Trophoblast cell (in vitro differentiated cells and primary cell): ENCODE results near the gene GLRX2.

Experiments
- DNase-seq, 2 donors: peaks; one replicate each; pipeline ENCODE4 v3.0.0-alpha.2; 2016
- H2AFZ ChIP-seq: 2 replicates; pipeline ENCODE4 v1.6.1; 2013; ENCODE audit warnings: low read length, moderate library complexity, mild to moderate bottlenecking; ENCODE audit not compliant: insufficient read depth, poor library complexity
- H2AK5ac ChIP-seq: 2 replicates; pipeline ENCODE4 v1.6.1; 2013; ENCODE audit warnings: mild to moderate bottlenecking, low read length
- H2BK120ac ChIP-seq: 2 replicates; pipeline ENCODE4 v1.6.1; 2013; ENCODE audit warnings: low read length, mild to moderate bottlenecking, moderate library complexity; ENCODE audit not compliant: insufficient read depth, poor library complexity
- H2BK12ac ChIP-seq: 2 replicates; pipeline ENCODE4 v1.6.1; 2013; ENCODE audit warnings: mild to moderate bottlenecking, low read length, moderate library complexity
- H2BK5ac ChIP-seq: 2 replicates; pipeline ENCODE4 v1.6.1; 2013; ENCODE audit warnings: low read length, low read depth, moderate library complexity, mild to moderate bottlenecking; ENCODE audit not compliant: poor library complexity
- H3K14ac ChIP-seq: 2 replicates; pipeline ENCODE4 v1.6.1; 2013; ENCODE audit warnings: mild to moderate bottlenecking, low read length
- H3K18ac ChIP-seq: 2 replicates; pipeline ENCODE4 v1.6.1; 2013; ENCODE audit warnings: mild to moderate bottlenecking, low read length
- H3K23ac ChIP-seq: 2 replicates; pipeline ENCODE4 v1.6.1; 2013; ENCODE audit warnings: low read length
- H3K27ac ChIP-seq: 2 replicates; pipeline ENCODE4 v1.5.1; 2013; ENCODE audit warnings: low read depth, mild to moderate bottlenecking, inconsistent platforms, low read length, moderate library complexity
- H3K27me3 ChIP-seq: 2 replicates; pipeline ENCODE4 v1.6.1; 2013; ENCODE audit warnings: inconsistent platforms, mild to moderate bottlenecking, low read length, moderate library complexity; ENCODE audit not compliant: insufficient read depth
- H3K36me3 ChIP-seq, 2 experiments: 1 replicate in 1 of 2; 2 replicates in 1 of 2; pipeline ENCODE4 v1.6.1; 2013; ENCODE audit warnings: low read length in 2 of 2, mild to moderate bottlenecking in 2 of 2, moderate library complexity in 1 of 2; ENCODE audit not compliant: insufficient read depth in 2 of 2, control insufficient read depth in 1 of 2
- H3K4ac ChIP-seq: 2 replicates; pipeline ENCODE4 v1.6.1; 2013; ENCODE audit warnings: low read depth, mild to moderate bottlenecking, low read length, moderate library complexity
- H3K4me1 ChIP-seq, 2 experiments: 1 replicate in 1 of 2; 2 replicates in 1 of 2; pipeline ENCODE4 v1.6.1; 2013; ENCODE audit warnings: low read length in 2 of 2, mild to moderate bottlenecking in 2 of 2, moderate library complexity in 1 of 2; ENCODE audit not compliant: insufficient read depth in 2 of 2, control insufficient read depth in 1 of 2
- H3K4me2 ChIP-seq: 2 replicates; pipeline ENCODE4 v1.6.1; 2013; ENCODE audit warnings: inconsistent platforms, mild to moderate bottlenecking, low read length, moderate library complexity
- H3K4me3 ChIP-seq: 2 replicates; pipeline ENCODE4 v1.5.1; 2013; ENCODE audit warnings: mild to moderate bottlenecking, low read depth, low read length, inconsistent platforms
- H3K79me1 ChIP-seq: one replicate; pipeline ENCODE4 v1.6.1; 2013; ENCODE audit warnings: low read length
- H3K79me2 ChIP-seq: 2 replicates; pipeline ENCODE4 v1.6.1; 2013; ENCODE audit warnings: low read length, mild to moderate bottlenecking; ENCODE audit not compliant: control insufficient read depth, insufficient read depth, poor library complexity
- H3K9ac ChIP-seq: 2 replicates; pipeline ENCODE4 v1.6.1; 2013; ENCODE audit warnings: mild to moderate bottlenecking, low read length
- H3K9me3 ChIP-seq: 2 replicates; pipeline ENCODE4 v1.6.1; 2013; ENCODE audit warnings: low read depth, mild to moderate bottlenecking, control low read depth, inconsistent platforms, low read length; ENCODE audit not compliant: insufficient read depth
- H4K12ac ChIP-seq: 2 replicates; pipeline ENCODE4 v1.6.1; 2013; ENCODE audit warnings: low read depth, mild to moderate bottlenecking, low read length, moderate library complexity
- H4K8ac ChIP-seq: 2 replicates; pipeline ENCODE4 v1.6.1; 2013; ENCODE audit warnings: low read depth, mild to moderate bottlenecking, low read length, moderate library complexity
- H4K91ac ChIP-seq: one replicate; pipeline ENCODE4 v1.6.1; 2013; ENCODE audit warnings: low read depth, mild to moderate bottlenecking, low read length, moderate library complexity
- WGBS: extraction: QIAGEN DNeasy Blood & Tissue Kit; methylation state at CpG from one replicate; pipeline ENCODE4 v1.1.7; 2013; ENCODE audit warnings: missing lambda C conversion rate; ENCODE audit not compliant: insufficient read length, insufficient coverage; ENCODE audit errors: extremely low coverage; 5-methylcytosine and 5-hydroxymethylcytosine counted together

The GLRX2 gene

GRCh38 chr1:193125369-193125768, 20.2 kb upstream of the GLRX2 start:
- Histone ChIP-seq H3K4me2 (no peak overlapping the region), H3K27me3 (no peaks in the 10 kb centered on the region), H2BK120ac (no peak overlapping the region), H3K79me1 (peaks cover 12% of the 10 kb centered on the region), H2BK5ac (no peak overlapping the region), H3K79me2 (peaks cover 8% of the 10 kb centered on the region), H4K91ac (no peak overlapping the region), H2AK5ac (no peak overlapping the region), H3K36me3 (peaks cover 9 to 17% of the 10 kb centered on the region in 2 experiments), H3K9ac (no peak overlapping the region), H3K4ac (peak overlapping the region; percentile 65), H3K27ac (no peak overlapping the region), H3K4me3 (no peak overlapping the region), H3K9me3 (no peaks in the 10 kb centered on the region), H4K12ac (no peak overlapping the region), H4K8ac (no peak overlapping the region), H2AFZ (no peak overlapping the region), H3K14ac (no peak overlapping the region), H2BK12ac (no peak overlapping the region), H3K4me1 (peaks cover 0 to 3% of the 10 kb centered on the region in 2 experiments), H3K18ac (no peak overlapping the region), H3K23ac (no peak overlapping the region)
- no peak for DNase-seq
- WGBS: no CpG with 5 or more reads among the region's 6 CpGs

- peaks cover 8% of the 10 kb centered on the region for H3K79me2 ChIP-seq
- H3K4me2 ChIP-seq: no peak overlapping the region
- H3K27me3 ChIP-seq: no peaks in the 10 kb centered on the region
- no peak overlapping the region for H2AK5ac ChIP-seq
- H2AFZ ChIP-seq: no peak overlapping the region
- H3K9me3 ChIP-seq: no peaks in the 10 kb centered on the region
- no peak overlapping the region for H3K23ac ChIP-seq
- peaks cover 9 to 12% of the 10 kb centered on the region in 2 experiments for H3K36me3 ChIP-seq
- H3K27ac ChIP-seq: no peak overlapping the region
- H2BK5ac ChIP-seq: no peak overlapping the region
- H4K12ac ChIP-seq: no peak overlapping the region
- H3K4me1 ChIP-seq: peaks cover 0 to 3% of the 10 kb centered on the region in 2 experiments
- H2BK120ac ChIP-seq: no peak overlapping the region
- no peak overlapping the region for H3K4me3 ChIP-seq
- H3K18ac ChIP-seq: no peak overlapping the region
- no peak overlapping the region for H4K8ac ChIP-seq
- no peak overlapping the region for H3K9ac ChIP-seq
- no peak overlapping the region for H4K91ac ChIP-seq
- H3K14ac ChIP-seq: no peak overlapping the region
- H3K4ac ChIP-seq: no peak overlapping the region
- no peak overlapping the region for H2BK12ac ChIP-seq
- H3K79me1 ChIP-seq: peaks cover 12% of the 10 kb centered on the region
- no peak for DNase-seq
Measured at GRCh38 chr1:193123751-193124150, 18.5 kb upstream of the GLRX2 start.

DNA sequence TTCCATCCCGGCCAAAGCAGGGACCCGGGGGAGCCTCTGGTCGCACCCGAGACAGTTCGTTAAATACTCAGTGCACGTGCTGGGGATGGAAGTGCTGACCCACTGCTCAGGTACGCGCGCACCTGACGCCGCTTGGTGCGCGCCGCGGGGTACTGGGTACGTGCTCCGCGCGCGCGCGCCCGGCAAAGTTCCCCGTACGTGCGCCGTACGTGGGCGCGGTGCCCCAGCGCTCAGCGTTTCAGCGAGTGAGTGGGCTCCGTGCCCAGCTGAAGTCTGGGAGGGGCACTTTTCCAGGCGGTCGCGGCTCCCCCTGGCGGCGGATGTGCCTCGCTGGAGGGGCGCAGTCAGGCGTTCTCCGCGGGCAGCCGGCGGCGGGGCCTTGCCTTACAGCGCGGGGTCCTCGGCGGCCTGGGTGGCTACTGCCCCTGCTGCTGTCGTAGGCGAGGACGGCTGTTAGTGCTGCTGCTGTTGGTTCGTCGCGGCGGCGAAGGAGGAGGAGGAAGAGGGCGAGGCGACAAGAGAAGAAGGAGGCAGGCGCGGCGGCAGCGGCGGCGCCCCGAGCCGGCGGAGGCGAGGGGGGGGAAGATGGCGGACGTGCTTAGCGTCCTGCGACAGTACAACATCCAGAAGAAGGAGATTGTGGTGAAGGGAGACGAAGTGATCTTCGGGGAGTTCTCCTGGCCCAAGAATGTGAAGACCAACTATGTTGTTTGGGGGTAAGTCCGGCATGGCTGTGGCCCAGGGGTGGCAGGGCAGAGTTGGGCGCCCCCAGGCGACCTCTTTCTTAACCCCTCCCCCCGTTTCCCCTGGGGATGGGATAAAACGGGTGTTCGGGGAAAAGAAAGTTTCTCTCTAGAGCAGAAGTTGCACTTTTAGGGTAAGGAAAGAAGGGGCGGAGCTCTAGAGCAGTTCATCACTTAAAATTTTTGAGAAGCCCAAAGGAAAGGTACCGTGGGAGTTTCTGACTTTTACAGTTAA, 16.7 kb upstream of the GLRX2 start, which contains the start of gene CDC73:
TSS of gene CDC73 (plus strand) at position 416 of the 978 bp plus-strand sequence. CDS start at position 586, 170 bp downstream.
- H3K9me3 ChIP-seq: no peaks in the 10 kb centered on the region

DNA sequence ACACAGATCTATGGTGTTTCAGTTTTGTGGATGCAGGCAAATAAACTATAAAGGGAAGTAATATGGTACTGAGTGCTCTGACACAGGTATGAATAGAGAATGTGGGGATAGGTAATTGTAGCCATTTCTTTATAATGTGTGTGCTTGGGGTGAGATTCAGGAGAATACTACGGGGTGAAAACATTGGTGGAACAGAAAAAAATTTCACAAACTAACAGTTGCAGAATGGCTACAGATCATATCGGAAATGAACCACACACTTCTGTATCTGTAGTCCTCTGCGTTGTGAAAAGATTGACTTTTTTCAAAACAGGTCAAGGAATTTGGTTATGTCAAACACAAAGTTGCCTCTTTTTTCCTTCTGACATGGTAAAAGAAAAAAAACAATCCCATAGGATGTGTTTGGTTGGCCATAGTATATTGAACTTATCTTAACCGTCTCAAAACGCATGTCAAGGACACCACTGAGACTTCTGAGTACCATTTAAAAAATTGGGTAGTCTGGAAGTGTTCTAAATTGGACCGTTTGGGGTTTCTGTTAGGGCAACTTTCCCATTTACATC, 15.5 kb upstream of the GLRX2 start:
- Histone ChIP-seq H3K4ac (no peak overlapping the region), H4K8ac (no peak overlapping the region), H3K9me3 (no peaks in the 10 kb centered on the region), H4K12ac (no peak overlapping the region), H2AK5ac (no peak overlapping the region), H3K4me2 (peak overlapping the region; percentile 92), H3K18ac (no peak overlapping the region), H3K36me3 (peaks cover 5% of the 10 kb centered on the region in 2 experiments), H4K91ac (no peak overlapping the region), H2AFZ (no peak overlapping the region), H2BK12ac (no peak overlapping the region), H3K27ac (no peak overlapping the region), H3K14ac (no peak overlapping the region), H3K79me2 (peaks cover 8% of the 10 kb centered on the region), H3K4me1 (peaks cover 2 to 5% of the 10 kb centered on the region in 2 experiments), H3K9ac (no peak overlapping the region), H2BK120ac (no peak overlapping the region), H3K27me3 (no peaks in the 10 kb centered on the region), H2BK5ac (no peak overlapping the region), H3K79me1 (peaks cover 14% of the 10 kb centered on the region), H3K4me3 (no peak overlapping the region), H3K23ac (no peak overlapping the region)
- WGBS: no CpG with 5 or more reads among the region's 6 CpGs
- DNase-seq: peak in 1 of 2 donors; percentile 11

More for the DNA sequence above, 16.7 kb upstream of the GLRX2 start, which contains the start of gene CDC73:
- H4K91ac ChIP-seq: peak within 1 kb of the TSS; percentile 83
- H3K23ac ChIP-seq: peak within 1 kb of the TSS; percentile 97
- no peak within 1 kb of the TSS for H2AK5ac ChIP-seq
- peaks cover 8% of the 10 kb centered on the region for H3K79me2 ChIP-seq
- peak; percentile 92 to 98 for DNase-seq
- H2AFZ ChIP-seq: peak within 1 kb of the TSS; percentile 85
- peak within 1 kb of the TSS; percentile 92 for H3K4me2 ChIP-seq
- H3K9ac ChIP-seq: peak within 1 kb of the TSS; percentile 99
- H3K27me3 ChIP-seq: no peaks in the 10 kb centered on the region
- H3K27ac ChIP-seq: peak within 1 kb of the TSS; percentile 96
- H2BK5ac ChIP-seq: peak within 1 kb of the TSS; percentile 73
- H3K4me1 ChIP-seq: peaks cover 0 to 3% of the 10 kb centered on the region in 2 experiments
- WGBS: no CpG with 5 or more reads among the region's 85 CpGs
- H2BK120ac ChIP-seq: peak within 1 kb of the TSS; percentile 72
- peak within 1 kb of the TSS; percentile 26 for H2BK12ac ChIP-seq
- H3K4me3 ChIP-seq: peak within 1 kb of the TSS; percentile 96
- peak within 1 kb of the TSS; percentile 80 for H3K14ac ChIP-seq
- peak within 1 kb of the TSS; percentile 82 for H3K18ac ChIP-seq
- H3K36me3 ChIP-seq: peaks cover 6 to 8% of the 10 kb centered on the region in 2 experiments
- H3K79me1 ChIP-seq: peaks cover 12% of the 10 kb centered on the region
- H3K4ac ChIP-seq: peak within 1 kb of the TSS; percentile 38
- H4K8ac ChIP-seq: peak within 1 kb of the TSS; percentile 93
- H4K12ac ChIP-seq: peak within 1 kb of the TSS; percentile 54
